GM15510 (cell line): Measurements from ENCODE around the gene DPP7.

ENCODE experiments used
- POLR2A ChIP-seq: IDR thresholded peaks from 3 replicates; pipeline ENCODE4 v1.6.1; 2011; ENCODE audit warnings: borderline replicate concordance; ENCODE audit not compliant: insufficient read length; ENCODE audit errors: extremely low read depth

The DPP7 gene

GRCh38 chr9:137064027-137064879 lies 50.3 kb downstream of the DPP7 start:
- TF ChIP-seq POLR2A, result no peak

DNA sequence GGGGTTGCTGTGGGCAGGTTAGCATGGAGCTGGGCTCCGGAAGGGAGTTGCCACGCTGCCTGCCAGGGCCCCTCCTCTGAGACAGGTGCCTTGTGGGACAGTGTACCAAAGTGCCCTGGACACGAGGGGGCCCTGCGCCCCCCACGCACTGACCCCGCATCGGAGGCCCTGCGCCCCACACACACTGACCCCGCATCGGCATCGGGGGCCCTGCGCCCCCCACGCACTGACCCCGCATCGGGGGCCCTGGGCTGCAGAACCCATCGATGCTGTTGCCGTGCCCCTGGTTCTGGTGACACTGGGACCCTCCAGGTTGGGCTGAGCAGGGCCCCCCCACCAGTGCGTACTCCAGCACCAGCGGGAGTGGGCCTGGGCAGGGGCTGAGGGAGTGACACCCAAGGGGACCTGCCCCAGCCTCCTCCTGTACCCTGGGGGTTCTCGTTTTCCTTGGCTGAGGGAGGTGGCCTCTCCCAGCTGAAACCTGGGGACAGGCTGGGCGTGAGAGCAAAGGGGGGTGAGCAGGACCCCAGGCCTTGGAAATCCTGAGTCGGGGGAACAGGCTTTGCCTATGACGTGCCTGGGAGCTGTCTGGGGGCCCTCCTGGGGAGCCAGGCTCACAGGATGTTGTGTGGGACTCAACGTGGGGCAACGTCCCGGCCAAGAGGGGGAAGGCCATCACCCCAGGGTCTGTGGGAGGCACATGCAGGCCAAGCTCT lies 51.1 kb downstream of the DPP7 start:
- no peak for TF ChIP-seq POLR2A

DNA sequence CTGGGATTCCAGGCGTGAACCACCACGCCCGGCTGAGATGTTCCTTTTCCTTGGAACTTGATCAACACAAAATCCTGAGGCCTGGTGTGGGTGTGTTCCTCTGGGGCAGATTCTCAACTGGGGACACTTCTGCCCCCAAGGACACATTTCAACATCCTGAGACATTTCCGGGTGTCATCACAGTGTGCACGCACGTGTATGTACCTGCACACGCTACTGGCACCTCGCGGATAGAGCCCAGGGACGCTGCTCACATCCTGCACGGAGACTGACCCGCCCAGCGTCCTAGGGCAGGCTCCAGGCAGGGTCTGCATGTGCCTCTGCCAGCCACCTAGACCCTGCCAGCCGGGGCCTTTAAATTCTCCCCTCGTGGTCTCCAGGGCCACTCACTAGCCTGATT lies 52.1 kb downstream of the DPP7 start:
- no peak for TF ChIP-seq POLR2A
